ENCODE data around the gene ANO3.
"Not testable (repeated sequence)": the region's sequence is repeated elsewhere in the genome, so short reads cannot be mapped to it uniquely, and the experiment has no call there.

Gene ANO3

GRCh38 chr11:26578998-26579661, 247.2 kb downstream of the ANO3 start:
- Mint-ChIP-seq H3K36me3 (ENCODE audit: insufficient read depth) (no peaks in the 10 kb centered on the region), H3K27me3 (no peaks in the 10 kb centered on the region), H3K27ac (no peak overlapping the region), H3K4me1 (ENCODE audit: low read depth in 2 of 2) (no peaks in the 10 kb centered on the region), H3K9me3 (peaks cover 0 to 2% of the 10 kb centered on the region in 2 donors), H3K4me3 (no peak overlapping the region)
- ATAC-seq (replicated peaks) (no peak), DNase-seq (no peak)

DNA sequence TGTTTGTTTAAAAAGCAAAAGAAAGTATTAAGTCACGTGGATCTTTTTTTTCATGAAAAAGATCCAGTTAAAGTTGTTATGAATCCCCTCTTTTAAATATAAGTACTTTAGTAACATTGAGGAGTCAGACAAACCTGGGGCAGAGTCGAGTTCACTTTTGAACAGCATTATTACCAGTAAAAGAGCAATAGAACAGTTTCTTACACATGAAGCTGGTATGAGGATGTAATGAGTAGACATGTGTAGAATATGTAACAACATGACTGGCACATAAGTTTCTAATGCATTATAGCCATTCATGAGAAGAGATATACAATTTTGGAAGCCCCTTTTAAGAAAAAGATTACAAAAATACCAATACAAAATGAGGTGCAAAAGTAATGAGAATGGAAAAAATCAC, 247.8 kb downstream of the ANO3 start:
- Mint-ChIP-seq H3K27ac (no peak overlapping the region), H3K9me3 (peaks cover 0 to 2% of the 10 kb centered on the region in 2 donors), H3K27me3 (no peaks in the 10 kb centered on the region), H3K4me1 (ENCODE audit: low read depth in 2 of 2) (no peaks in the 10 kb centered on the region), H3K4me3 (no peak overlapping the region), H3K36me3 (ENCODE audit: insufficient read depth) (no peaks in the 10 kb centered on the region)
- DNase-seq (no peak), ATAC-seq (replicated peaks) (no peak)

DNA sequence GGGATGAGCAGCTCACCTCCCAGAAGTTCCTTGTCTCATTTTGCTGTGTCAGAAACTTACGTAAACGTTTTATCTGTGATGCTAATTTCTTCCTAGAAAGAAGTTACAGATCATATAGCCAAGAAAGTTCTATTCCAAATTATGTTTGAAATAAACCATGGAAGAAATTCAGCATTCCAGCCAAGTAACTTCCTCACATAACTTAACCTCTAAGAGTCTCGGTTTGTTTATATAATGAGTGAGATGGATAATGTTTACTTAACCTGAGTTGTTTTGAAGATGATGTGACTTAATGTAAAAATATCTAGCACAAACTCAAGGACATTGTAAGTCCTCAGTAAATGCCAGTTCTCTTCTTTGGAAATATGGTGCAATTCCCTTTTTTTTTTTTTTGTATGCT, 249.0 kb downstream of the ANO3 start:
- no peak overlapping the region for H3K4me3 Mint-ChIP-seq
- H3K27ac Mint-ChIP-seq = no peak overlapping the region
- no peak for DNase-seq
- no peak for ATAC-seq (replicated peaks)
- no peaks in the 10 kb centered on the region for H3K4me1 Mint-ChIP-seq (ENCODE audit: low read depth in 2 of 2)
- no peaks in the 10 kb centered on the region for H3K36me3 Mint-ChIP-seq (ENCODE audit: insufficient read depth)
- H3K9me3 Mint-ChIP-seq = peaks cover 0 to 2% of the 10 kb centered on the region in 2 donors
- no peaks in the 10 kb centered on the region for H3K27me3 Mint-ChIP-seq

DNA sequence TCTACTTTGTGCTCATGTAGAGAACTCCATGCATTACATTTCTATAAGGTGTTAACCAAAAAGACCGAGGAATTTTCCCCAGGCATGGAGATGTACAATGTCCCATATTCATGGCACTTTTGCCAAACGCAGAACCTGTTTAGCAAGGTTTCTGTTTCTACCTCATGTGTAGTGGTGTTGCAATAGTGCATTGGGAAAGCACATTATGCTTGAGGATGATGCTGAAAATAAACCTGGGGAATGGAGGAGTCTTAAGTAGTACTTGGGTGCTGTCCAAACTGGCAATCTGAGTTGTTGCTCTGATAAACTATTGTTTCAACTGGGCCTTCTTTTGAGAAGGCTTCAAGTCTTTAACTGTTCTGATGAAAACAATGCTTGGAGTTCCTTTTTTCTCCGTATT, 251.6 kb downstream of the ANO3 start:
- Mint-ChIP-seq H3K4me3 (no peak overlapping the region), H3K27ac (no peak overlapping the region), H3K36me3 (ENCODE audit: insufficient read depth) (no peaks in the 10 kb centered on the region), H3K9me3 (peaks cover 0 to 2% of the 10 kb centered on the region in 2 donors), H3K4me1 (ENCODE audit: low read depth in 2 of 2) (no peaks in the 10 kb centered on the region), H3K27me3 (no peaks in the 10 kb centered on the region)
- ATAC-seq (replicated peaks) = no peak
- no peak for DNase-seq

DNA sequence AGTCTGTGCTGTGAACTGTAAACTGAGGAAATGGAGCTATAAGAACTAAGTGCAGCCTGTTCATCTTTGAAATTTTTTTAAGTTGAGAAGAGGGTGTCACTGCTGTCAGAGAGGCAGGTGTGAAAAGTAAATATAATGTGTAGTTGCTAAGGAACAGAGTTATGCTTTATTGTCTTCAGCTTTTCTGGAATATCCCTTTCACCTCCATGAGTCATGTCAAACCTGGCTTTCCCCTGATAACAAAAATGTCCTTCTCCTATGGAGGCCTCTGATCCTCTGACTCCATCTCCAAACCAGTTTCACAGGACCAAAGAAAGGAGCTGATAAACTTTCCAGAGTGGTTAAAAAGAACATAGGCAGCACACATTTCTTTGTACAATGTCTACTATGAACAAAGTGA, 252.9 kb downstream of the ANO3 start:
- H3K9me3 Mint-ChIP-seq = peaks cover 2 to 3% of the 10 kb centered on the region in 2 donors
- no peaks in the 10 kb centered on the region for H3K4me1 Mint-ChIP-seq (ENCODE audit: low read depth in 2 of 2)
- H3K27ac Mint-ChIP-seq = no peak overlapping the region
- no peak for ATAC-seq (replicated peaks)
- H3K4me3 Mint-ChIP-seq = no peak overlapping the region
- H3K27me3 Mint-ChIP-seq = no peaks in the 10 kb centered on the region
- no peak for DNase-seq
- H3K36me3 Mint-ChIP-seq (ENCODE audit: insufficient read depth) = no peaks in the 10 kb centered on the region

DNA sequence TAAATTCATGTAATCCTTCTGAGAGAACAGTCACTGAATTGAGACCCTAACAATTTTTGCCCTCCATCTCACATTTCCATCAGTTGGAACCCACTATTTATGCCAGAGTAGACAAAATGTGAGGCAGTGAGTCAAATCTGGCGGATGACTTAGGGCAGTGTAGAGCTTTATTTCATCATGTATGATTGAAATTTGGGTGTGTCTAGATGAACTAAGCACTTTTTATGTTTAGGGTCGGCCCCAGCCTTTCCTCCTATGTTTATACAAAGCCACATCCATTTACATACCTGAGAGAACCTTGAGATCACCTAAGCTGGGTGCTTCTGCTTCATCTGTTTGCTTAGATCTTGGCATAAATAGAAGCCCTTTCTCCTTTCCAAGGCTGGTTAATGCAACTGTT, 255.1 kb downstream of the ANO3 start:
- ATAC-seq (replicated peaks) (no peak), DNase-seq (no peak)
- Mint-ChIP-seq H3K9me3 (peaks cover 5 to 18% of the 10 kb centered on the region in 2 donors), H3K36me3 (ENCODE audit: insufficient read depth) (no peaks in the 10 kb centered on the region), H3K27me3 (no peaks in the 10 kb centered on the region), H3K4me1 (ENCODE audit: low read depth in 2 of 2) (no peaks in the 10 kb centered on the region), H3K27ac (no peak overlapping the region), H3K4me3 (no peak overlapping the region)

- no peak for DNase-seq
- ATAC-seq (replicated peaks) = no peak
- Mint-ChIP-seq H3K9me3 (peaks cover 20 to 36% of the 10 kb centered on the region in 2 donors), H3K36me3 (ENCODE audit: insufficient read depth) (no peaks in the 10 kb centered on the region), H3K4me3 (no peak overlapping the region), H3K27me3 (no peaks in the 10 kb centered on the region), H3K27ac (no peak overlapping the region), H3K4me1 (ENCODE audit: low read depth in 2 of 2) (no peaks in the 10 kb centered on the region)
These were observed 261.8 kb downstream of the ANO3 start for GRCh38 chr11:26593691-26594090.

GRCh38 chr11:26595207-26595865, 263.4 kb downstream of the ANO3 start:
- peaks cover 21 to 28% of the 10 kb centered on the region in 2 donors for H3K9me3 Mint-ChIP-seq
- H3K4me3 Mint-ChIP-seq; H3K27ac Mint-ChIP-seq; H3K4me1 Mint-ChIP-seq (ENCODE audit: low read depth in 2 of 2); H3K36me3 Mint-ChIP-seq (ENCODE audit: insufficient read depth); H3K27me3 Mint-ChIP-seq; ATAC-seq (replicated peaks); DNase-seq: not testable (repeated sequence)

- DNase-seq; H3K4me3 Mint-ChIP-seq; H3K4me1 Mint-ChIP-seq (ENCODE audit: low read depth in 2 of 2); H3K27me3 Mint-ChIP-seq; H3K36me3 Mint-ChIP-seq (ENCODE audit: insufficient read depth); ATAC-seq (replicated peaks); H3K27ac Mint-ChIP-seq: not testable (repeated sequence)
- peaks cover 22 to 34% of the 10 kb centered on the region in 2 donors for H3K9me3 Mint-ChIP-seq
These were observed 265.2 kb downstream of the ANO3 start for GRCh38 chr11:26597049-26597689.

DNA sequence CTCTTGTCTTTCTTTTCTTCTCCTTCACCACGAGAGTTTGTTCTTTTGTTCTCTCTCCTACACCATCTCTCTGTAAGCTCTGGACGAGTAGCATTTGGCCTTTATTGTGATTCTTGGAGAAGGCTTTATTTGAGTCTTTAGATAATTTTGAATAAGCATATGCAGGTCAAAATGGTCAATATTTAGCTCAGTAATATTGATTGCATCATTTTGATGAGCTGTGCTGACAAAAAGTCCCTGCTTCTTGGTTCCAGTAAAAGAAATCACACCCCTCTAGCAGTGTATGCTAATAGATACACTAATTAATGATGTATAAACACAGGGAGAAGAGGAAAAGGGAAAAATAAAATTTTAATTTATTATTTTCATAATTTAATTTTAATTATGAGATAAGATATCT, 266.0 kb downstream of the ANO3 start:
- H3K4me1 Mint-ChIP-seq (ENCODE audit: low read depth in 2 of 2) = no peaks in the 10 kb centered on the region
- peaks cover 22 to 36% of the 10 kb centered on the region in 2 donors for H3K9me3 Mint-ChIP-seq

GRCh38 chr11:26599425-26599824, 267.5 kb downstream of the ANO3 start:
- Mint-ChIP-seq H3K4me3 (no peak overlapping the region), H3K36me3 (ENCODE audit: insufficient read depth) (no peaks in the 10 kb centered on the region), H3K9me3 (peaks cover 17 to 29% of the 10 kb centered on the region in 2 donors), H3K27me3 (no peaks in the 10 kb centered on the region), H3K27ac (no peak overlapping the region), H3K4me1 (ENCODE audit: low read depth in 2 of 2) (no peaks in the 10 kb centered on the region)
- DNase-seq (no peak), ATAC-seq (replicated peaks) (no peak)

More for the DNA sequence above, 266.0 kb downstream of the ANO3 start:
- H3K4me3 Mint-ChIP-seq = no peak overlapping the region
- H3K27me3 Mint-ChIP-seq = no peaks in the 10 kb centered on the region
- H3K27ac Mint-ChIP-seq = no peak overlapping the region
- H3K36me3 Mint-ChIP-seq (ENCODE audit: insufficient read depth) = no peaks in the 10 kb centered on the region
- no peak for DNase-seq
- no peak for ATAC-seq (replicated peaks)

GRCh38 chr11:26599876-26600434, 268.0 kb downstream of the ANO3 start:
- ATAC-seq (replicated peaks) = no peak
- Mint-ChIP-seq H3K9me3 (peaks cover 18 to 26% of the 10 kb centered on the region in 2 donors), H3K27ac (no peak overlapping the region), H3K4me1 (ENCODE audit: low read depth in 2 of 2) (no peaks in the 10 kb centered on the region), H3K4me3 (no peak overlapping the region), H3K36me3 (ENCODE audit: insufficient read depth) (no peaks in the 10 kb centered on the region), H3K27me3 (no peaks in the 10 kb centered on the region)
- DNase-seq = no peak

- Mint-ChIP-seq H3K4me3 (no peak overlapping the region), H3K9me3 (peaks cover 12 to 38% of the 10 kb centered on the region in 2 donors), H3K27me3 (no peaks in the 10 kb centered on the region), H3K36me3 (ENCODE audit: insufficient read depth) (no peaks in the 10 kb centered on the region), H3K27ac (no peak overlapping the region), H3K4me1 (ENCODE audit: low read depth in 2 of 2) (no peaks in the 10 kb centered on the region)
- DNase-seq = no peak
- no peak for ATAC-seq (replicated peaks)
These were observed 276.0 kb downstream of the ANO3 start for GRCh38 chr11:26607725-26608506.

All from effector memory CD8-positive, alpha-beta T cell (primary cell).